ENCODE data around the gene UAP1L1.

The UAP1L1 gene

GRCh38 chr9:137099231-137099630 lies 21.9 kb downstream of the UAP1L1 start:
- TF ChIP-seq CTCF (IDR thresholded peaks at IDR 0.05; ENCODE audit: insufficient read depth, low read length) = no peak
- no peak for TF ChIP-seq POLR2AphosphoS5 (IDR thresholded peaks at IDR 0.05; ENCODE audit: low read depth)
- TF ChIP-seq REST (IDR thresholded peaks at IDR 0.05; ENCODE audit: insufficient replicate concordance, low read depth) = no peak
- DNase-seq (ENCODE audit: low read depth in 1 of 2, low spot score in 1 of 2) = no peak
- Histone ChIP-seq H3K27me3 (ENCODE audit: insufficient read depth, poor library complexity, severe bottlenecking) (no peaks in the 10 kb centered on the region), H3K27ac (replicated peaks) (no peak overlapping the region), H3K4me3 (replicated peaks; ENCODE audit: insufficient read depth, low read length) (no peak overlapping the region)

- no peak overlapping the region for H3K27ac ChIP-seq (replicated peaks)
- TF ChIP-seq SPI1 (IDR thresholded peaks at IDR 0.05; ENCODE audit: borderline replicate concordance, low read depth) (no peak), GABPA (IDR thresholded peaks at IDR 0.05; ENCODE audit: low read depth) (no peak), REST (IDR thresholded peaks at IDR 0.05; ENCODE audit: insufficient replicate concordance, low read depth) (no peak), POLR2AphosphoS5 (IDR thresholded peaks at IDR 0.05; ENCODE audit: low read depth) (no peak)
- H3K4me3 ChIP-seq (replicated peaks; ENCODE audit: insufficient read depth, low read length) = no peak overlapping the region
- no peaks in the 10 kb centered on the region for H3K27me3 ChIP-seq (ENCODE audit: insufficient read depth, poor library complexity, severe bottlenecking)
- DNase-seq (ENCODE audit: low read depth in 1 of 2, low spot score in 1 of 2) = no peak
These were observed 26.1 kb downstream of the UAP1L1 start for GRCh38 chr9:137103206-137103999.

DNA sequence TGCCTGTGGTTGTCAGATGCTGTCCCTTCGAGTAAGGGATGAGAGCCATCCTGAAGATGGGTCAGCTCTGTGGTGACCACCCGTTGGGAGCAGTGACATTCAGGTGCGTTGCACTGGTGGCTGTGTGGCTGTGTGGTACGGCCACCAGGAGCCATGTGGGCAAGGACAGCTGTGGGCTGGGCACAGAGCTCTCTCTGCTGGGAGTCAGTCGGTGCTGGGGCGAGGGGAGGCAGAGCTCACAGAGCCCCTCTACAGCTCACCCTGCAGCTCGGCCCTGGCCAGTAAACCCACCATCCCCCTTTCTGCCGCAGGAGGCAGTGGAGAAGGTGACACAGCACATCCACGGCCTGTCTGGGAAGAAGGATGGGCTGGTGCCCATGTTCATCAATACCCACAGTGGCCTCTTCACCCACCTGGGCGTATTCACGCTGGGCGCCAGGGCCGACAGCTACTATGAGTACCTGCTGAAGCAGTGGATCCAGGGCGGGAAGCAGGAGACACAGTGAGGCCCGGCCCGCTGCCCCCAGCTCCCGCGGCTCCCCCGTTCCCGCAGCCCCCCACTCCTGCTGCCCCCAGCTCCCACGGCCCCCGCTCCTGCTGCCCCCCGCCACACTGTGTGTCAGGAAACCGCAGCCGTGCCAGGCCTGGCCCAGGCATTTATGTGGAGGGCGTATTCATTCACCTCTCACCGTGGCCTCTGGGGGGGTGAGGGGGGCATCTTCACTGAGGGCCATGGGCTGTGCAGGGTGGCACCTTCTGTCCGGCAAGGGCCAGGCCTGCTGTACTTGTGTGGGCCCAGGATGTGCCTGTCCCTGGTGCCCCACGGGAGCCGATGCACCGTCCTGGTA lies 28.7 kb downstream of the UAP1L1 start:
- TF ChIP-seq POLR2AphosphoS5 (IDR thresholded peaks at IDR 0.05; ENCODE audit: low read depth) (no peak), SPI1 (IDR thresholded peaks at IDR 0.05; ENCODE audit: borderline replicate concordance, low read depth) (no peak), GABPA (IDR thresholded peaks at IDR 0.05; ENCODE audit: low read depth) (no peak), CTCF (IDR thresholded peaks at IDR 0.05; ENCODE audit: insufficient read depth, low read length) (no peak), REST (IDR thresholded peaks at IDR 0.05; ENCODE audit: insufficient replicate concordance, low read depth) (no peak)
- DNase-seq (ENCODE audit: low read depth in 1 of 2, low spot score in 1 of 2) = no peak
- H3K4me3 ChIP-seq (replicated peaks; ENCODE audit: insufficient read depth, low read length) = no peak overlapping the region
- no peak overlapping the region for H3K27ac ChIP-seq (replicated peaks)
- no peaks in the 10 kb centered on the region for H3K27me3 ChIP-seq (ENCODE audit: insufficient read depth, poor library complexity, severe bottlenecking)

Measured in HL-60 (cell line).